ENCODE measurements around the gene THRB.

The THRB gene

GRCh38 chr3:24481193-24481592 lies 13.5 kb downstream of the THRB start:
- no peak overlapping the region for H3K4me3 ChIP-seq (ENCODE audit: insufficient read depth in 1 of 2, low read depth in 1 of 2, low read length in 2 of 2)
- peaks cover 11% of the 10 kb centered on the region for H3K79me1 ChIP-seq (replicated peaks; ENCODE audit: low read length, poor library complexity, severe bottlenecking)
- no peak overlapping the region for H3K4ac ChIP-seq (ENCODE audit: low read depth in 1 of 2, low read length in 2 of 2)
- H2AFZ ChIP-seq (ENCODE audit: low read depth, low read length) = no peak overlapping the region
- H3K23ac ChIP-seq (ENCODE audit: low read length in 2 of 2) = no peak overlapping the region
- WGBS = no CpG with 5 or more reads among the region's 5 CpGs
- no peak overlapping the region for H2BK12ac ChIP-seq (ENCODE audit: low read length in 2 of 2)
- no peaks in the 10 kb centered on the region for H3K36me3 ChIP-seq (ENCODE audit: control insufficient read depth in 1 of 2, insufficient read depth in 2 of 2, low read depth in 1 of 2, low read length in 2 of 2)
- no peak overlapping the region for H3K27ac ChIP-seq (ENCODE audit: low read length, poor library complexity, severe bottlenecking)
- no peak overlapping the region for H4K8ac ChIP-seq (ENCODE audit: low read length)
- no peak overlapping the region for H4K91ac ChIP-seq (ENCODE audit: low read length)
- H2BK15ac ChIP-seq (ENCODE audit: low read depth, poor library complexity, severe bottlenecking) = no peak overlapping the region
- H3K4me1 ChIP-seq (ENCODE audit: control insufficient read depth, insufficient read depth, low read depth, low read length) = no peaks in the 10 kb centered on the region
- no peak overlapping the region for H2BK5ac ChIP-seq (ENCODE audit: low read depth, low read length, poor library complexity, severe bottlenecking)
- no peak overlapping the region for H2AK5ac ChIP-seq (ENCODE audit: low read length, severe bottlenecking)
- H3K18ac ChIP-seq (ENCODE audit: low read depth in 1 of 2, low read length in 2 of 2) = no peak overlapping the region
- no peak overlapping the region for H3K14ac ChIP-seq (ENCODE audit: low read length in 2 of 2)
- H3K27me3 ChIP-seq (ENCODE audit: control insufficient read depth in 1 of 2, insufficient read depth in 1 of 2, low read length in 2 of 2) = no peaks in the 10 kb centered on the region
- no peak overlapping the region for H3K4me2 ChIP-seq (ENCODE audit: low read length, poor library complexity, severe bottlenecking)
- H3K9ac ChIP-seq (ENCODE audit: low read length) = no peak overlapping the region
- no peak for DNase-seq
- no peak overlapping the region for H2BK120ac ChIP-seq (ENCODE audit: low read depth, low read length)
- H3K9me3 ChIP-seq (ENCODE audit: control insufficient read depth, low read length) = no peaks in the 10 kb centered on the region

GRCh38 chr3:24480497-24480896 lies 14.2 kb downstream of the THRB start:
- Histone ChIP-seq H4K8ac (ENCODE audit: low read length) (no peak overlapping the region), H3K14ac (ENCODE audit: low read length in 2 of 2) (no peak overlapping the region), H3K4me1 (ENCODE audit: control insufficient read depth, insufficient read depth, low read depth, low read length) (peaks cover 2% of the 10 kb centered on the region), H2AFZ (ENCODE audit: low read depth, low read length) (no peak overlapping the region), H2BK15ac (ENCODE audit: low read depth, poor library complexity, severe bottlenecking) (no peak overlapping the region), H3K23ac (ENCODE audit: low read length in 2 of 2) (no peak overlapping the region), H2BK120ac (ENCODE audit: low read depth, low read length) (no peak overlapping the region), H2AK5ac (ENCODE audit: low read length, severe bottlenecking) (no peak overlapping the region), H3K27ac (ENCODE audit: low read length, poor library complexity, severe bottlenecking) (no peak overlapping the region), H2BK5ac (ENCODE audit: low read depth, low read length, poor library complexity, severe bottlenecking) (no peak overlapping the region), H3K79me1 (replicated peaks; ENCODE audit: low read length, poor library complexity, severe bottlenecking) (peaks cover 7% of the 10 kb centered on the region), H3K9me3 (ENCODE audit: control insufficient read depth, low read length) (no peaks in the 10 kb centered on the region), H3K4me2 (ENCODE audit: low read length, poor library complexity, severe bottlenecking) (no peak overlapping the region), H3K4ac (ENCODE audit: low read depth in 1 of 2, low read length in 2 of 2) (no peak overlapping the region), H3K36me3 (ENCODE audit: control insufficient read depth in 1 of 2, insufficient read depth in 2 of 2, low read depth in 1 of 2, low read length in 2 of 2) (no peaks in the 10 kb centered on the region), H3K27me3 (ENCODE audit: control insufficient read depth in 1 of 2, insufficient read depth in 1 of 2, low read length in 2 of 2) (no peaks in the 10 kb centered on the region), H3K18ac (ENCODE audit: low read depth in 1 of 2, low read length in 2 of 2) (no peak overlapping the region), H3K9ac (ENCODE audit: low read length) (no peak overlapping the region), H4K91ac (ENCODE audit: low read length) (no peak overlapping the region), H3K4me3 (ENCODE audit: insufficient read depth in 1 of 2, low read depth in 1 of 2, low read length in 2 of 2) (no peak overlapping the region), H2BK12ac (ENCODE audit: low read length in 2 of 2) (no peak overlapping the region)
- DNase-seq = no peak

- H2BK15ac ChIP-seq (ENCODE audit: low read depth, poor library complexity, severe bottlenecking) = no peak overlapping the region
Observed at GRCh38 chr3:24479816-24480215, 14.8 kb downstream of the THRB start.

GRCh38 chr3:24476871-24477656 lies 17.6 kb downstream of the THRB start:
- H3K4me3 ChIP-seq (ENCODE audit: insufficient read depth in 1 of 2, low read depth in 1 of 2, low read length in 2 of 2) = no peak overlapping the region
- peaks cover 2% of the 10 kb centered on the region for H3K4me1 ChIP-seq (ENCODE audit: control insufficient read depth, insufficient read depth, low read depth, low read length)
- no peak overlapping the region for H2AK5ac ChIP-seq (ENCODE audit: low read length, severe bottlenecking)
- H3K23ac ChIP-seq (ENCODE audit: low read length in 2 of 2) = no peak overlapping the region
- H2BK5ac ChIP-seq (ENCODE audit: low read depth, low read length, poor library complexity, severe bottlenecking) = no peak overlapping the region
- H3K27ac ChIP-seq (ENCODE audit: low read length, poor library complexity, severe bottlenecking) = no peak overlapping the region
- H3K14ac ChIP-seq (ENCODE audit: low read length in 2 of 2) = no peak overlapping the region
- H3K79me1 ChIP-seq (replicated peaks; ENCODE audit: low read length, poor library complexity, severe bottlenecking) = peaks cover 5% of the 10 kb centered on the region
- WGBS = 51% methylated on average over 2 of the region's 3 CpGs
- H3K36me3 ChIP-seq (ENCODE audit: control insufficient read depth in 1 of 2, insufficient read depth in 2 of 2, low read depth in 1 of 2, low read length in 2 of 2) = no peaks in the 10 kb centered on the region
- H2BK120ac ChIP-seq (ENCODE audit: low read depth, low read length) = no peak overlapping the region
- no peak overlapping the region for H3K4ac ChIP-seq (ENCODE audit: low read depth in 1 of 2, low read length in 2 of 2)
- no peak overlapping the region for H2AFZ ChIP-seq (ENCODE audit: low read depth, low read length)
- no peaks in the 10 kb centered on the region for H3K9me3 ChIP-seq (ENCODE audit: control insufficient read depth, low read length)
- H3K9ac ChIP-seq (ENCODE audit: low read length) = no peak overlapping the region
- no peak overlapping the region for H2BK15ac ChIP-seq (ENCODE audit: low read depth, poor library complexity, severe bottlenecking)
- no peak overlapping the region for H4K8ac ChIP-seq (ENCODE audit: low read length)
- no peak overlapping the region for H2BK12ac ChIP-seq (ENCODE audit: low read length in 2 of 2)
- H3K4me2 ChIP-seq (ENCODE audit: low read length, poor library complexity, severe bottlenecking) = no peak overlapping the region
- no peak for DNase-seq
- H4K91ac ChIP-seq (ENCODE audit: low read length) = no peak overlapping the region
- H3K18ac ChIP-seq (ENCODE audit: low read depth in 1 of 2, low read length in 2 of 2) = no peak overlapping the region
- no peaks in the 10 kb centered on the region for H3K27me3 ChIP-seq (ENCODE audit: control insufficient read depth in 1 of 2, insufficient read depth in 1 of 2, low read length in 2 of 2)

More at GRCh38 chr3:24479816-24480215, 14.8 kb downstream of the THRB start:
- DNase-seq = no peak
- H3K36me3 ChIP-seq (ENCODE audit: control insufficient read depth in 1 of 2, insufficient read depth in 2 of 2, low read depth in 1 of 2, low read length in 2 of 2) = no peaks in the 10 kb centered on the region
- no peak overlapping the region for H3K4ac ChIP-seq (ENCODE audit: low read depth in 1 of 2, low read length in 2 of 2)
- H2AK5ac ChIP-seq (ENCODE audit: low read length, severe bottlenecking) = no peak overlapping the region
- H3K9ac ChIP-seq (ENCODE audit: low read length) = no peak overlapping the region
- peaks cover 2% of the 10 kb centered on the region for H3K4me1 ChIP-seq (ENCODE audit: control insufficient read depth, insufficient read depth, low read depth, low read length)
- H3K27me3 ChIP-seq (ENCODE audit: control insufficient read depth in 1 of 2, insufficient read depth in 1 of 2, low read length in 2 of 2) = no peaks in the 10 kb centered on the region
- no peak overlapping the region for H3K23ac ChIP-seq (ENCODE audit: low read length in 2 of 2)
- H2BK120ac ChIP-seq (ENCODE audit: low read depth, low read length) = no peak overlapping the region
- no peaks in the 10 kb centered on the region for H3K9me3 ChIP-seq (ENCODE audit: control insufficient read depth, low read length)
- peak overlapping the region in 1 of 2 experiments; percentile 28 for H3K18ac ChIP-seq (ENCODE audit: low read depth in 1 of 2, low read length in 2 of 2)
- no peak overlapping the region for H4K91ac ChIP-seq (ENCODE audit: low read length)
- no peak overlapping the region for H3K14ac ChIP-seq (ENCODE audit: low read length in 2 of 2)
- no peak overlapping the region for H2AFZ ChIP-seq (ENCODE audit: low read depth, low read length)
- H2BK12ac ChIP-seq (ENCODE audit: low read length in 2 of 2) = peak overlapping the region in 1 of 2 experiments; percentile 25
- H3K4me3 ChIP-seq (ENCODE audit: insufficient read depth in 1 of 2, low read depth in 1 of 2, low read length in 2 of 2) = no peak overlapping the region
- H3K27ac ChIP-seq (ENCODE audit: low read length, poor library complexity, severe bottlenecking) = no peak overlapping the region
- no peak overlapping the region for H3K4me2 ChIP-seq (ENCODE audit: low read length, poor library complexity, severe bottlenecking)
- H2BK5ac ChIP-seq (ENCODE audit: low read depth, low read length, poor library complexity, severe bottlenecking) = no peak overlapping the region
- H3K79me1 ChIP-seq (replicated peaks; ENCODE audit: low read length, poor library complexity, severe bottlenecking) = peaks cover 7% of the 10 kb centered on the region
- H4K8ac ChIP-seq (ENCODE audit: low read length) = no peak overlapping the region
